Osteoblast (primary cell): Measurements from ENCODE around the gene DNAJB6. TPM values are rescaled to one million over a fixed set of nuclear protein-coding genes. Genes with fewer than 3 reads are reported as not detected.
A peak's percentile ranks its signal among the peaks of the same experiment; 100 is the strongest.

Experiments used
- DNase-seq: peaks from one replicate; pipeline ENCODE4 v3.0.0; 2011; ENCODE audit warnings: low spot score, mixed read lengths; ENCODE audit not compliant: insufficient read length; ENCODE audit errors: missing footprints
- H2AFZ ChIP-seq: 2 replicates; pipeline ENCODE4 v1.6.0; 2011; ENCODE audit warnings: mild to moderate bottlenecking, low read length
- H3K27ac ChIP-seq: 2 replicates; pipeline ENCODE4 v1.5.1; 2011; ENCODE audit warnings: mild to moderate bottlenecking, low read depth, low read length, moderate library complexity
- H3K27me3 ChIP-seq: 2 replicates; pipeline ENCODE4 v1.6.0; 2012; ENCODE audit warnings: mild to moderate bottlenecking, control low read depth, inconsistent platforms, low read length, moderate library complexity; ENCODE audit not compliant: insufficient read depth
- H3K36me3 ChIP-seq: 2 replicates; pipeline ENCODE4 v1.5.1; 2011; ENCODE audit warnings: mild to moderate bottlenecking, low read length, control low read depth, moderate library complexity; ENCODE audit not compliant: insufficient read depth
- H3K4me1 ChIP-seq: 2 replicates; pipeline ENCODE4 v1.5.1; 2011; ENCODE audit warnings: mild to moderate bottlenecking, low read length, control low read depth, moderate library complexity; ENCODE audit not compliant: insufficient read depth
- H3K4me2 ChIP-seq: 2 replicates; pipeline ENCODE4 v1.6.0; 2011; ENCODE audit warnings: mild to moderate bottlenecking, low read length; ENCODE audit not compliant: insufficient read depth
- H3K4me3 ChIP-seq: fragments of 200-600 bp; sonication (generic); 3 replicates; pipeline ENCODE4 v1.5.1; 2012; ENCODE audit warnings: mild to moderate bottlenecking, low read length, inconsistent platforms; ENCODE audit not compliant: insufficient read depth
- H3K79me2 ChIP-seq: 2 replicates; pipeline ENCODE4 v1.6.0; 2012; ENCODE audit warnings: mild to moderate bottlenecking, low read length, control low read depth, inconsistent platforms; ENCODE audit not compliant: insufficient read depth
- H3K9me3 ChIP-seq: 2 replicates; pipeline ENCODE4 v1.5.1; 2011; ENCODE audit warnings: low read depth, low read length, control low read depth
- H4K20me1 ChIP-seq: 2 replicates; pipeline ENCODE4 v1.6.0; 2012; ENCODE audit warnings: mild to moderate bottlenecking, low read length, control low read depth; ENCODE audit not compliant: insufficient read depth
- total RNA-seq: library from RNA; depleted of rRNA; stranded (reverse); fragments of >200 nt; gene quantifications from 2 replicates; pipeline ENCODE4 v1.2.3, GENCODE V29; 2012
- TF ChIP-seq, protein P1 (sequence below): IDR thresholded peaks from 2 replicates; pipeline ENCODE4 v1.5.1; 2011; ENCODE audit warnings: mild to moderate bottlenecking, low read depth, low read length, moderate library complexity; ENCODE audit errors: extremely low read depth

Gene DNAJB6
- total RNA-seq, 1 donor = 84.7 TPM

DNA sequence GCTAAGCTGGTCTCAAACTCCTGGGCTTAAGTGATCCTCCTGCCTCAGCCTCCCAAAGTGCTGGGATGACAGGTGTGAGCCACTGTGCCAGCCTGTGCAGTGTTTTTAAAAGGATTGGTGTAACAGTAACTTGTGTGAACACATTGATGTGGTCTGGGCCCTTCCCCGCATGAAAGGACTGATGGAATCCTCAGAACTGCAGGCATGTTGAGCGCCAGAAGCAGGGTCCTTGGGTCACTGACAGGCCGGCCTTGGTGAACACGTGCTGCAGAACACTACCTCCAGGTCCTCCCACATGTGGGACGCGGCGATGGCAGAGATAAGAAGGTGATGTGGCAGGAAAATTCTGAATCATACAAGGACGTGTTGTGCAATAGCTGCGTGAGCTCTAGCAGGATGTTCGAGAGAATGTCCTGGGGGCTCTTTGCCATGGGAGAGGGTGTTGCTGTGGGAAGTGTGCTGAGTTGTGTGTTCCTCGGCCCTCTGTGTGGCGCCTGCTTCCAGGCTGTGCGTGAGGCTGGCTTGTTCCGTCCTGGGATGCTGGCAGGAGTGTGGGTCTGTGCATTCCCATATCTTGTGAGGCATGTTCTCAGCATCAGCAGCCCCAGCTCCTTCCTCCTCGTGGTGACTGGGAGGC is 68.2 kb downstream of the DNAJB6 start:
- no peaks in the 10 kb centered on the region for H4K20me1 ChIP-seq
- H3K27me3 ChIP-seq = no peaks in the 10 kb centered on the region
- peaks cover 6% of the 10 kb centered on the region for H3K36me3 ChIP-seq
- H3K4me1 ChIP-seq = peaks cover 9% of the 10 kb centered on the region
- no peak overlapping the region for H2AFZ ChIP-seq
- peak overlapping the region; percentile 36 for H3K27ac ChIP-seq
- H3K9me3 ChIP-seq = no peaks in the 10 kb centered on the region
- DNase-seq = peak; percentile 98
- TF ChIP-seq, protein P1, sequence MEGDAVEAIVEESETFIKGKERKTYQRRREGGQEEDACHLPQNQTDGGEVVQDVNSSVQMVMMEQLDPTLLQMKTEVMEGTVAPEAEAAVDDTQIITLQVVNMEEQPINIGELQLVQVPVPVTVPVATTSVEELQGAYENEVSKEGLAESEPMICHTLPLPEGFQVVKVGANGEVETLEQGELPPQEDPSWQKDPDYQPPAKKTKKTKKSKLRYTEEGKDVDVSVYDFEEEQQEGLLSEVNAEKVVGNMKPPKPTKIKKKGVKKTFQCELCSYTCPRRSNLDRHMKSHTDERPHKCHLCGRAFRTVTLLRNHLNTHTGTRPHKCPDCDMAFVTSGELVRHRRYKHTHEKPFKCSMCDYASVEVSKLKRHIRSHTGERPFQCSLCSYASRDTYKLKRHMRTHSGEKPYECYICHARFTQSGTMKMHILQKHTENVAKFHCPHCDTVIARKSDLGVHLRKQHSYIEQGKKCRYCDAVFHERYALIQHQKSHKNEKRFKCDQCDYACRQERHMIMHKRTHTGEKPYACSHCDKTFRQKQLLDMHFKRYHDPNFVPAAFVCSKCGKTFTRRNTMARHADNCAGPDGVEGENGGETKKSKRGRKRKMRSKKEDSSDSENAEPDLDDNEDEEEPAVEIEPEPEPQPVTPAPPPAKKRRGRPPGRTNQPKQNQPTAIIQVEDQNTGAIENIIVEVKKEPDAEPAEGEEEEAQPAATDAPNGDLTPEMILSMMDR = no peak
- no peak overlapping the region for H3K4me3 ChIP-seq
- H3K79me2 ChIP-seq = peaks cover 26% of the 10 kb centered on the region
- H3K4me2 ChIP-seq = no peak overlapping the region

DNA sequence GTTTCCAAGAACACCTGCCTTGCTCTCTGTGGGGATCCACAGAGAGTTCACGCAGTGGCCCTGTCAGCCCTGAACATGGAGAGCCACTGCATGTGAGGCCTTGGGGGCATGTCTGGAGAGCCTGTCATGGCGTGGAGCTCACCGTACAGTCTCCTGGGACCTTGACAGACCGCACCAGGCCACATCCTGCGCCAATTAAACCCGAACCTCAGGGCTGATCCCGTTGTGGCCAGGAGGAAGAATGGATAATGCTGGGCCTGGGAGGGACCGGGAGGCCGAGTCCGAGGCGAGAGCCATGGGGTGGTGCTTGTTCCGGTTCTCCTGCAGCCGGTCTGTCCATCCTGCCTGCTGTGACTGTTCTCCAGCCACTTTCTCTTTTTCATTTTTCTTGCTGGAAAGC is 68.7 kb downstream of the DNAJB6 start:
- peaks cover 4% of the 10 kb centered on the region for H3K36me3 ChIP-seq
- no peak overlapping the region for H3K4me3 ChIP-seq
- H3K4me2 ChIP-seq = no peak overlapping the region
- no peaks in the 10 kb centered on the region for H4K20me1 ChIP-seq
- TF ChIP-seq, protein P1 = no peak
- no peaks in the 10 kb centered on the region for H3K9me3 ChIP-seq
- peak; percentile 87 for DNase-seq
- peaks cover 9% of the 10 kb centered on the region for H3K4me1 ChIP-seq
- H3K79me2 ChIP-seq = peaks cover 21% of the 10 kb centered on the region
- no peak overlapping the region for H2AFZ ChIP-seq
- H3K27ac ChIP-seq = peak overlapping the region; percentile 36
- H3K27me3 ChIP-seq = no peaks in the 10 kb centered on the region

DNA sequence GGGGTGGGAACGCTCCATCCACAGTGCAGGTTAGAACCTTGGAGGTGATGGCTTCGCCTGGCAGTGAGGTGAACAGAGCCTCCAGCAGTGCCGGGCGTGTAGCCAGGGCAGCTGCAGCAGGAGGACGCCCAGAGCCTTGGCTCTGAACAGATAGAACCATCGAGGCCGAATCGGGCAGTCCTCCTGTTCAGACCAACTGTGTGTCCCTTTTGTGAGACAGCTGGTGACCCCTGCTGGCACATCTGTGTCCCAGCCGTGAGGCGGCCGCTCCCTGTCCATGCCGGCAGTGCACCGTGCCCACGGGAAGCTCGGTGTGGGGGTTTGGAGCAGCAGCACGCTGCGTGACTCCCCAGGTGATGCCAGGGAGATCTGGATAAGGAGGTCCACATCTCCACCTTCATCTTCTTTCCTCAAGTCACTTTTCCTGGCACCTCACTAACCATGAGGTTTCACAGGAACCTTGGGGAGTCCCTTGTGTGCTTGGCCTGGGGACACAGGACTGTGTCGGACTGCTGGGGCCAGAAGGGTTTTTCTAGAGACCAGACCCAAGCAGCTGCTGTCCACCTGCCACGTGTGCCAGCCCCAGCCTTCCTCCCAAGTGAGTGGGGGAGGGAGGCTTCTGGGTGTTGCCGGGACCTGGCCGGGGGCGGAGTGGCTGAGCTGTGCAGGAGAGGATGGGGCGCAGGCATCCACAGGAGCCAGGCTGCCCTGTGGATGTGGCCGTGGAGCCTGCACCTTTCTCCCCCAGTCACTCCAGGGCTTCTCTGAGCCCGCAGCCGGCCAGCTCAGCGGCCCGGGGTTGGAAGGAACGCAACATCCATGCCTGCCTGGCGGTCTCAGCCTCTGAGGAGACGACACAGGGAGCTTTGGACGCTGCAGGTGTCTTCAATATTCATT is 69.4 kb downstream of the DNAJB6 start:
- H3K9me3 ChIP-seq = no peaks in the 10 kb centered on the region
- H3K27me3 ChIP-seq = no peaks in the 10 kb centered on the region
- H3K4me2 ChIP-seq = no peak overlapping the region
- peaks cover 9% of the 10 kb centered on the region for H3K4me1 ChIP-seq
- H3K4me3 ChIP-seq = no peak overlapping the region
- H3K79me2 ChIP-seq = peaks cover 17% of the 10 kb centered on the region
- no peaks in the 10 kb centered on the region for H4K20me1 ChIP-seq
- no peak overlapping the region for H2AFZ ChIP-seq
- TF ChIP-seq, protein P1 = no peak
- H3K27ac ChIP-seq = peak overlapping the region; percentile 36
- no peaks in the 10 kb centered on the region for H3K36me3 ChIP-seq
- peak; percentile 87 for DNase-seq

DNA sequence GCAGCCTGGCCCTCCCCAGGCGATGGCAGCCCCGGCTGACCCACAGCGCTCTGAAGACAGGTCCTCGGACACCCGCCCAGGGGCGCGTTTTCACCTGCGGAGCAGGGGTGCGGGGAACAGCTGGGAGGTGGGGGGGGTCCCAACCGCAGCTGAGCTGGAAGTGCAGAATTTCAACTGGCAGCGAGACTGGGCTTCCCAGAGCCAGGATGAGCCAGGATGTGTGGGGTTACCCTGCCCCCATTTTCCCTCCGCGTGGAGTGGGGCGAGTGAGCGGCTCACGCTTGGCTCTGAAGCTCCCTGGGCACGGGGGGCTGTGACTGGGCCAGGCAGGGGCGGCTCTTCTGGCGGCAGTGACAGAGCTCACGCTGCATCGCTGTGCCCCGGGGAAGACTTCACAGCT is 70.2 kb downstream of the DNAJB6 start:
- peaks cover 2% of the 10 kb centered on the region for H4K20me1 ChIP-seq
- TF ChIP-seq, protein P1 = no peak
- no peaks in the 10 kb centered on the region for H3K36me3 ChIP-seq
- H2AFZ ChIP-seq = no peak overlapping the region
- no peak overlapping the region for H3K4me3 ChIP-seq
- H3K4me2 ChIP-seq = no peak overlapping the region
- H3K79me2 ChIP-seq = peaks cover 11% of the 10 kb centered on the region
- H3K27ac ChIP-seq = no peak overlapping the region
- H3K4me1 ChIP-seq = peaks cover 16% of the 10 kb centered on the region
- DNase-seq = peak; percentile 34
- H3K27me3 ChIP-seq = no peaks in the 10 kb centered on the region
- no peaks in the 10 kb centered on the region for H3K9me3 ChIP-seq
